ENCODE measurements around the gene B3GAT2.

The B3GAT2 gene

GRCh38 chr6:70900047-70900446 lies 56.8 kb downstream of the B3GAT2 start:
- DNase-seq (ENCODE audit: extremely low read depth, low read depth): no peak
- TF ChIP-seq CTCF (IDR thresholded peaks at IDR 0.05; ENCODE audit: low read depth, low read length): no peak

- no peak for TF ChIP-seq CTCF (IDR thresholded peaks at IDR 0.05; ENCODE audit: low read depth, low read length)
- no peak for DNase-seq (ENCODE audit: extremely low read depth, low read depth)
These were observed 62.9 kb downstream of the B3GAT2 start for GRCh38 chr6:70894001-70894400.

- no peak for DNase-seq (ENCODE audit: extremely low read depth, low read depth)
- TF ChIP-seq CTCF (IDR thresholded peaks at IDR 0.05; ENCODE audit: low read depth, low read length): no peak
These were observed 67.6 kb downstream of the B3GAT2 start for GRCh38 chr6:70889270-70889669.

DNA sequence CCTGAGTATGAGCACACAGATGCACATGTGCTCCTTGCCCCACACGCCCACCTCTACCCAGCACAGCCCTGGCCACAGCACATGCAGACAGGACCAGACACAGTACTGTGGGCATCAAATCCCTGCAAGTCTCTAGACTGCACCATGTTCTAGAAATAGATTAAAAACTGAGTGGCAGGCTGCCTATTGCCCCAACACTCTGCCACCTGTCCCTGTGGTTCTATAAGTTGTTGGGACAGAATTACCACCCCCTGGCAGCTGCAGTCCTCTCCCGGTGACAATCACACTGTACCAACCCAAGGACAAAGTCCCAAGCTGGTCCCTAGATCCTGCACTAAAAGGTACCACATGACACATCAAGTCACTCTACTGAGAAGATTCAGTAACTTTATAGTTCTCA lies 70.2 kb downstream of the B3GAT2 start:
- no peak for TF ChIP-seq CTCF (IDR thresholded peaks at IDR 0.05; ENCODE audit: low read depth, low read length)
- no peak for DNase-seq (ENCODE audit: extremely low read depth, low read depth)

GRCh38 chr6:70886071-70886470 lies 70.8 kb downstream of the B3GAT2 start:
- TF ChIP-seq CTCF (IDR thresholded peaks at IDR 0.05; ENCODE audit: low read depth, low read length): no peak
- DNase-seq (ENCODE audit: extremely low read depth, low read depth): no peak

GRCh38 chr6:70884074-70884983 lies 72.5 kb downstream of the B3GAT2 start:
- DNase-seq (ENCODE audit: extremely low read depth, low read depth): peak; percentile 12
- peak; percentile 90 for TF ChIP-seq CTCF (IDR thresholded peaks at IDR 0.05; ENCODE audit: low read depth, low read length)

DNA sequence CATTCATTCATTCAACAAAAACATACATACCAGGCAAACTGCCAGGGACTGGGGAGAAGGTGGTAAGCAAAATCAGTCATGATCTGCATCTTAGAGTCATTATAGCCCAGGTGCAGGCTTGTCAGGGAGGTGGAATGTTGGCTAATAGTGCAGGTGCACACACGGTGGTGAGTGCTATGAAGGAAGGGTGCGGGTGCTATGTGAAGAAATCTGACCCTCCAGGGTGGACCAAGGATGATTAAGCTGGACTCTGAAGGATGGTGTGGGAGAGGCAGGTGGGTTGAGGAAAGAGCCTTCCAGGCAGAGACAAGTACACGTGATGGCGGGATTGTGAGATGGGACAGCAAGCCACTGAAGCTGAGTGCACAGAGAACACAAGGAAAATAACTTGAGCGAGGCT lies 77.4 kb downstream of the B3GAT2 start:
- TF ChIP-seq CTCF (IDR thresholded peaks at IDR 0.05; ENCODE audit: low read depth, low read length): no peak

More for the DNA sequence above, 77.4 kb downstream of the B3GAT2 start:
- DNase-seq (ENCODE audit: extremely low read depth, low read depth): no peak

All from AG09319 (cell line).